Erythroblast (primary cell): ENCODE data around the gene AIP.
A peak's percentile ranks its signal among the peaks of the same experiment; 100 is the strongest.
"Not testable (repeated sequence)": the region's sequence is repeated elsewhere in the genome, so short reads cannot be mapped to it uniquely, and the experiment has no call there.

Experiments used
- DNase-seq, 2 experiments: peaks; one replicate each; lab custom pipeline; 2025; lab: John Stamatoyannopoulos, UW
- GATA1 ChIP-seq: IDR thresholded peaks from 2 replicates; pipeline ENCODE4 v1.6.1; 2011; ENCODE audit warnings: low read depth, mild to moderate bottlenecking, control low read depth, low read length, moderate library complexity
- POLR2A ChIP-seq: IDR thresholded peaks from 2 replicates; pipeline ENCODE4 v1.6.1; 2011; ENCODE audit warnings: mild to moderate bottlenecking, low read length

Gene AIP

DNA sequence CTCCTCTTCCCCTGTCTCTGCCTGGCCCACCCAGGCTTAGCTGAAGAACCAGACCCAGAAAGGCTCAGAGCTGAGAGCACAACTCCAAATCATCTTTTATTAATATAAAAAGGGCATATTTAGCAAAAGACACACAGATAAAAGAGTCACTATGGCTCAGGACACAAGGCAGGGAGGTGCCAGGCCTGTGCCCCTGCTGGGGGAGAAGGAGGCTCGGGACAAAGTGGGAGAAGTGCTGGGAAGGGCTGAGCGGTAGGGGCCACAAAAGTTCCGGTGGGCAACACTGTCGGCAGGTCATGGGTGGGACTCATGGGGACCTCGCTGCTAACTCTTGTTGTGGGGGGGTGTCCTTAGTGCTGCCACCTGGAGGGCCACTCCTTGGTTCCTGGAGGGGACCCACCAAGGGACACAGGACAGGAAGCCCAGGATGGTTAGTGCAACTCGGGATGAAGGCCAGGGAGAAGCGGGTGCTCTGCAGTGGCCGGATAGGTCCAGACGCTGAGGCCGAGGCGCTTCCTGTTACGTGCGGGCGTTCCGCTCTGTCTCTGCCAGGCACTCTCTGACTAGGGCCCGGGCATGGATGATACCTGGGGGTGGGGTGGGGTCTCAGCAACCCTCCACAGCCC lies 23.7 kb downstream of the AIP start:
- TF ChIP-seq GATA1, result no peak
- no peak for TF ChIP-seq POLR2A
- no peak for DNase-seq

DNA sequence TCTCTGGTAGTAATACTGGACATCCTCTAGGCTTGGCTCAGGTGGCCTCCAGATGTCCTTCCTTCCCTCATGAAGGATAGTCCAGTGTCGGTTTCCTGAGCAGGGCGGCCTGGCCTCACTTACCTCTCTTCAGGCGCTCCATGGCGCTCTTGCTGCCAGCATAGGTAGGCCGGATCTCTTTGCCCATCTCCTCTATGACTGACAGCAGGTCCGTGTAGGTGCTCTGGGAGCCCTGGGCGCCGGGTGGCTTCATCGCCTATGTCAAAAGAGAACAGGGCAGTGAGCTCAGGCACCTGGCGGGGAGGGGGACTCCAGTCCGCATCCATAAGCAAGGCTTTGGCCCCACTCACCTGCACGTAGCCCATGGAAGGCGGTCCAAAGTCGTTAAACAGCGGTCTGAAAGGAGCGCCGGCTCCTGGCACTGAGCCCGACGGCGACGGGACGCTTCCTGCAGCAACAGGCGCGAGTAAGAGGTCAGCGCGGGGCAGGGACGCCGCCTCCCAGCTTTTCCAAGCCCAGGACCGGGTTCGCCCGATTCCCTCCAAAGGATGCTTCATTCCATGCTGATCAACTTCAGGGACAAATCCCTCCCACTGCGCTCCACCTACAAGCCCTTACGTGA lies 24.5 kb downstream of the AIP start:
- DNase-seq, result no peak
- TF ChIP-seq GATA1 (no peak), POLR2A (no peak)

DNA sequence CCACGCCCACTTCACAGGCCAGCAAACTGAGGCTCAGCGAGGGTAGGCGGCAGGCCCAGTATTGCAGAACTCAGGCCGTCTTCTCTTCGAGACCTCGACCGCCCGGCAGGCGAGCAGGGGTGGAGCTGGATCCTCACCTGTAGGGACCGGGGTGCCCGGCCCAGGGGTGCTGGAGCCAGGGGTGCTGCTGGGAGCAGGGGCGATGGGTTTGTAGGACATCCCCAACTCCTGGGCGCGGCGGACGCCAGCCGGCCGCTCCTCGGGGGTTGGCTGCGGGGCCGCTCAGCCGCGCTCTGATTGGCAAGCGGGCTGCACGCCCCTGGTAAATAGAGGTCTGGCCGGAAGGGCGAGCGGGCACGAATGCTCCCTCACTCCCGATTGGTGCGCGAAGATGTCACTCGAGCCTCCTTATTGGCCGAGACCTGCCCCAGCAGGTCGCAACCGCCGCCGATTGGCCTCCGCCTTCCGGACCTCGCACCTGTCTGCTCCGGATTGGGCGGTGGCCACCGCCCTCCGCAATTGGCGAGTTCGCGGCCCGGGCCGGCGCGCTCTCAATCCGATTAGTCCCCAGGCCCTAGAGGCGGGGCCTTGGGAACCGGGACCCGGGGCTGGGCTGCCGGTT lies 25.1 kb downstream of the AIP start, which contains the start of gene CDK2AP2:
Gene CDK2AP2, minus strand, starts transcription at position 299 of the 622 bp plus-strand sequence. Its CDS starts 80 bp downstream, at position 219.
- DNase-seq, result peak; percentile 99 to 100
- TF ChIP-seq POLR2A (no peak), GATA1 (no peak)

DNA sequence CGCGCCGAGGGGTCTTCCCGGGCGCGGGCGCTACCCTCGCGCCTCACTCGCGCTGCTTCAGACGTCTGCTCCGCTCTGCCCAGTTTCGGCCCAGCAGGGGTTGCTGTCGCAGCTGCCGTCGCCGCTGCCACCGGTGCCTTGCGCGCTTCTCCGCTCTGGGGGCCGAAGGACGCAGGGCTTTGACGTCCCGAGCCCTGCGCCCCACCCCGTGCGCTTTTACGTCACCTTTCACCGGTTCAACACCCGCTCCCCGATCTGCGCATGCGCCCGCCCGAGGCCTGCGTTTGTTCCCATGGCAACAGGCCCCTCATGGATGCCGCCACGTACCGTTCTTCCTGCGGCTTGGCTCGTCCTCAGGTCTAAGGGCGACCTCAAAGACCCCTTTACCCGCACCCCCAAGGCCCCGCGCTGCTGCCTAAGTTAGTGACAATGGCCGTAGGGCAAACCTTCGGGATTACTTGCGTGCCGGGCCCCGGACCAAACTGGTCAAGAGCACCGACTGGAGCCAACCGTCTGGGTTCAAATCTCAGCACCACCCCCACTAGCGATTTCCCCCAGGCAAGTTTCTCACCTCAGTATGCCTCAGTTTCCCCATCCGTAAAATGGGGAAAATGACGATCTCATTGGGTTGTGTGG lies 25.8 kb downstream of the AIP start:
- TF ChIP-seq POLR2A, result peak; percentile 77
- TF ChIP-seq GATA1, result no peak
- DNase-seq, result peak; percentile 96 to 98

DNA sequence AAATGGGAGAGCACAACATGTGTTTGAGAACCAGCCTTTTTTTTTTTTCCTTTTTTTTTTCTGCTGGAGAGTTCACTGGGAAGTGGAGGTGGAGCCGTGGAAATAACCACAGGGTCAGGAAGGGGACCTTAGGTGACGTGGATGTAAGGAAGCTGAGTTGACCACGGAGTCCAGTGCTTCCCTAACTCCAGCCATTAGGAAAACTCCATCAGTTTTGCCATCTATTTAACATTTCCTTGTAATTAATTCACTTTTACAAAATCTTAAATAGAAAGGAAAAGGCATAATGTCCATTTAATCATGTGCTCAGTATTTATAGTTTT lies 27.2 kb downstream of the AIP start:
- DNase-seq, result no peak
- TF ChIP-seq POLR2A (no peak), GATA1 (no peak)

DNA sequence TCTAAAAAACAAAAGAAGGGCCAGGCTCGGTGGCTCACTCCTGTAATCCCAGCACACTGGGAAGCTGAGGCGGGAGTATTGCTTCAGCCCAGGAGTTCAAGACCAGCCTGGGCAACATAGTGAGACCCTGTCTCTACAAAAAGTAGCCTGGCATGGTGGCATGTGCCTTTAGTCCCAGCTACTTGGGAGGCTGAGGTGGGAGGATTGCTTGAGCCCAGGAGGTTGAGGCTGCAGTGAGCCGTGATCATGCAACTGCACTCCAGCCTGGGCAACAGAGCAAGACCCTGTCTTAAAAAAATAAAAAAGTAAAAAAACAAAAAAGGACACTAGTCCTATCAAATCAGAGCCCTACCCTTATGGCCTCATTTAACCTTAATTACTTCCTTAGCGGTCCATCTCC lies 28.7 kb downstream of the AIP start:
- DNase-seq, result not testable (repeated sequence)

DNA sequence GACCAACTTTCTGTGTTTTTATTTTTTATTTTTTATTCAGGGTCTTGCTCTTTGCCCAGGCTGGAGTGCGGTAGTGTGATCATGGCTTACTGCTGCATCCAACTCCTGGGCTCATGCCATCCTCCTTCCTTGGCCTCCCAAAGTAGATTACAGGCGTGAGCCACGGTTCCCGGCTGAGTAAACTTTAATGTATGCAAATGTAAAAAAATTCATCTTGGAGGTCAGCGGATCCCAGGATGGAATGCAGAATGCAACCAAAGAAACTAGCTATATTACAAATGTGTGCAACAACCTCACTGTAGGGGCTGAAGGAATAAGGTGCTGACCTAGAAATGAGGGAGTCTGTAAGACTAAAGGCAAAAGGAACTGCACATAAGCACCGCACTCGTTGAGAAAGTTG lies 31.3 kb downstream of the AIP start:
- no peak for DNase-seq
- no peak for TF ChIP-seq GATA1
- no peak for TF ChIP-seq POLR2A

DNA sequence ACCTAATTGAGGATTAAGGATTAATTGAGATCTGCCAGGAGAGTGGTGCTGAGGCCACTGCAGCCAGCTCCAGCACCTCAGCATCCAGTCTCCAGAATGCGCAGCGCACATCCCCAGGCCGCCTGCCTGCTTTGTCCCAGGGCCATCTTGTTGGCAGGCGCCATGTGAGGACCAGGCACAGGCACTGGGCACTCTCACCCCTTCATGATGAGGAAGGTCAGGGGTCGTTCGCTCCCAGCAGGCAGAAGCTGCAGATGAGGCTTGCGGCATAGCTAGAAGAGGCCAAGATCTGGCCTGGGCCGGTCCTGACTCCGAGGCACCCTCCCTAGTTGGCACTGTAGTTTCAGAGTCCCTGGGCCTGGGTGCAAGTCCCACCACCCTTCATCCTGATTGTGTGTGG lies 34.0 kb downstream of the AIP start:
- TF ChIP-seq GATA1, result no peak
- no peak for TF ChIP-seq POLR2A
- no peak for DNase-seq

DNA sequence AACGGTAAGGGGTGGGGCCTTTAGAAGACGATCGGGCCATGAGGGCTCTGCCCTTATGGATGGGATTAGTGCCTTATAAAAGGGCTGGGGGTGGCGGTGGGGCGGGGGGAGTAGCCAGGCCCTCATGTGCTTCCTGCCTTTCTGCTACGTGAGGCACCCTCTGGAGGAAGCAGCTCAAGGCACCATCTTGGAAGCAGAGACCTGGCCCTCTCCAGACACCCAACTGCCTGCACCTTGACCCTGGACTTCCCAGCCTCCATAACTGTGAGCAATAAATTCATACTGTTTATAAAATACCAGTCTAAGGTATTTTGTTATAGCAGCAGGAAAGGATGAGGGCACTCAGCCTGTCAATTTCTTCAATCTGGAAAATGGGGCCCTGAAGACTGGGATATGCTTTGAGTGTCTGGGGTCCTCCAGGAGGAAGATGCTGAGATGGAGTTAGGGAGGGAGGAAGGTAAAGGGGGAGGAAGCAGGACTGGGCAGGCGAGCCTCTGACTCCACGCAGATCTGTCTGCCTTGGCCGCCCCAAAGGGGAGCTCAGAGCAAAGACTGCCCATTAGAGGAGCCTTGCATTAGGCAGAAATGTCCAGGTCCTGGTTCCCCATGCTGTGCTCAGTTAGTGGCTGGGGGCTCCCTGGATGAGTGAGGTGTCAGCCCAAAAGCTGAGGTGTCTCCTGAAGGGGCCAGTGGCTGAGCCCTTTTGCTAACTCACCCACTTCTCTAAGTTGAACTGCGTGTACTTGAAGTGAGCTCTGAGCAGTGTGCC lies 35.1 kb downstream of the AIP start:
- TF ChIP-seq GATA1 (no peak), POLR2A (no peak)
- no peak for DNase-seq

DNA sequence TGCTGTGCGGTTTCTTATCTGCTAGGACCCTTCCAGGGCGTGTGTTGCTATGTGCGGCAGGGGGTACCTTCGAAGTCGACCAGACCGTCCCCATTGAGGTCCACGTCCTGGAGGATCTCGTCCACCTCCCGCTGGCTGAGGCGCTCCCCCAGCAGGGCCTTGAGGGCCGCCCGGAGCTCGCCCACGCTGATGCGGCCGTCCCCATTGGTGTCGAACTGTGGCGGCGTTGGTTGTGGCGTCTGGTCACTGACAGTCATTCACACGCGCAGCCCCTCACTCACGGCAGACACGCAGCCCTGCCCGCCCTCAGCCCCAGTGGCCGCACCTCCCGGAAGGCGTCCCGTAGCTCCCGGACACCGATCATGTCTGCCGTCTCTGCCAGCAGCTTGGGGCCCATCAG lies 36.9 kb downstream of the AIP start:
- DNase-seq, result no peak
- TF ChIP-seq GATA1 (no peak), POLR2A (no peak)

DNA sequence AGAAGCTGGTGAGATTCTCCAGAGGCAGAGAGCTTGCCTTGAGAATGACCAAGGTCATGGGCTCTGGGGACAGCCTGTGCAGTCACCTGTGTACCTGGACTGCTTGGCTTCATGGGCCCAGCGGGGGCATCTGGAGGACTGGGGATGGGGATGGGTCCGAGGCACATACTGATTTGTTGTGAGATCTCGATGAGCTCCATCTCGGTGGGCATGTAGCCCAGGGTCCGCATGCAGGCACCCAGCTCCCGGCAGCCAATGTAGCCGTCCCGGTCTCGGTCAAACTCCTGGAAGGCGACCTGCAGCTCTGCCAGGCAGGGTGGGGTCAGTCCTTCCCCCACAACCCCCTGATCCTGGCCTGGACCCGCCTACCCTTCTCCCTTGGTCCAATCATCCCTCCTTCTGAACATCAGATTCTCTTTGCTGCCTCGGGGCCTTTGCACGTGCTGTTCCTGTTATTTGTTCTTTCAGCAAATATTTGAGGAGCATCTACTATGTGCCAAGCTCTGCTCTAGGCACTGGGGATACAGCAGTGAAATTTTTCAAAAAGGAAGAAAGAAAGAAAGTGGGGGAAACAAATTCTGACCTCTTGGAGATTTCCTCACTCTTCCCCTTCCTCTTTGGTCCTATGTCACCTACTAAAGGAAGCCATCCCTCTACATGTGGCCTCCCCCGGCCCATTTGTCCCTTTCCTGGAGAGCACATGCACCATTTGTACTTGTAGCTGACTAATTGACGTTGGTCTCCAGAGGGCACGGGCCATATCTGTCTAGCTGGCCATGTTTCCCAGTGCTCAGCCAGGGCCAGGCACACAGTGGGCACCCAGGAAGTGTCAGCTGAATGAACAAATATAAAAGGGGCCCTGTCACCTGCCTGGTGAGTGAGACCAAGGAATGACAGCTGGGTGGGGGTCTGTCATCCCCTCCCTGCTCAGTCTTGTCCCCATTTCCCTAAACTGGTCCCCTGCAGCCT lies 38.3 kb downstream of the AIP start:
- DNase-seq, result no peak
- no peak for TF ChIP-seq GATA1
- no peak for TF ChIP-seq POLR2A

DNA sequence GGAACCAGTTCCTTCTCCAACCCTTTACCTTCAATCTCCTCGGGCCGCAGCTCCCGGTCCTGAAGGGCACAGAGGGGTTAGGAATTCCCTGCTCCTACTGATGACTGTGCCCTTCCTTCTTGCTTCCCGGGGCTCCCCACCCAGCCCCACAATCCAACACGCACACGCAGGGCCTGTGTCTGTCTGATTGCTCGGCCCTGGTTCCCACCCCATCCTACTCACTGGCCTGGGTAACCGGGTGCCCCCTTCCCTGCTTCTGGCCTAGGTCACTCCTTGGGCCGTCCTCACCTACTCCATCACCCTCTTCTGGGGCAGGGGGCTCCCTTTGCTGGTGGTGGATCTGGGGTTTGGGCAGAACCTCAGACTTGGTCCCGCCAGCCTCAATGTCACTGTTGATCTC lies 39.1 kb downstream of the AIP start:
- no peak for DNase-seq
- TF ChIP-seq POLR2A, result no peak
- TF ChIP-seq GATA1, result no peak

DNA sequence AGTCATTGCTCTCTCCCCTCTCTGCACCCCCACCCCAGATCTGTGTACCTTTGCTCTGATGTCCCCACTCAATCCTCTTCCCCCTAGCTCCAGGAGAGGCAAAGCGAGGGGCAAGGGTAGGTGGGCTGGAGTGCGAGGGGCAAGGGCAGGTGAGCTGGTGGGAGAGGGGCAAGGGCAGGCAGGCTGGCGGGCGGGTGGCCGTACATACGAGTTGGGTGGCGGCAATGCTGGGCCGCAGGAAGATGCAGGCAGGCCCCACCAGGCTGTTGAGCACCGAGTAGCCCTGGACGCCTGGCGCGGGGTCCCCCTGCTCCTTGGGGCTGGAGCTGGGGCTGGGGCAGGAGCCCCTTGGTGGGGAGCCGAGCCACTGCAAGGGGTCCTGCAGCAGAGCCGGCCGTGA lies 39.5 kb downstream of the AIP start:
- TF ChIP-seq POLR2A, result no peak
- no peak for TF ChIP-seq GATA1
- no peak for DNase-seq
